ENCODE measurements around the gene HNRNPUL1. TPM values are rescaled to one million over a fixed set of nuclear protein-coding genes. Genes with fewer than 3 reads are reported as not detected.

HNRNPUL1 gene
- total and polyA plus RNA-seq, 2 donors (not counting 1 experiment from before 2014, with no cell fraction given), result 36.4 to 58.1 TPM

DNA sequence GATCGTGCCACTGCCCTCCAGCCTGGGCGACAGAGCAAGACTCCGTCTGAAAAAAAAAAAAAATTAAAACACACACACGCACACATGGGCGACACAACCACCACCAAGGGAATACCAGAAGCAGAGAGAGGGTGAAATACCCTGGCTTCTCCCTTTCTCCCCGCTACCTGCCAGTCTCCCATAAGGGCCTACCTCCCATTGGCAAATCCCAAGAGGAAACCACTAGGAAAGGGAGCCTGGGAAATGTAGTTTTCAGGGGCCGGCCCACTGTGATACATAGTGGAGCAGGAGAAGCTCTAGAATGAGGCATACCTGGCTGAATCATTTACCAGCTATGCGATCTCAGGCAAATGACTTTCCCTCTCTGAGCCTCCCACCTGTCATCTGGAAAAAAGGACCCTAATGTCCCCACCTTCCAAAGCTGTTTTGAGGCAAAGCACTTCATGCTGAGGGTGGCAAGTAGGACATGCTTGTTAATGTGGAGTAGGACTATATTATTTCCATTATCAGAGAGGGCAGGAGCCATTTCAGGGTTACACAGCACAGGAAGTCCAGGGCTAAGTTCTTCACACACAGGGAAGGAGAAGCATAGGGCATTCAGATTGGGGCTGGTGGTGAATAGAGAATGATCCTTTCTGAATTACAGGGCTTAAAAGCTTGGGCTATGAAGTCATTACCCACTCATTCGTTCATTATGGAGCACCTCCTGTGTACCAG is 14.3 kb upstream of the HNRNPUL1 start:
- Histone ChIP-seq H3K4me3 (replicated peaks in 1 of 4; ENCODE audit: control extremely low read depth in 1 of 4, insufficient read depth in 1 of 4, low read depth in 3 of 4, low read length in 4 of 4) (no peak overlapping the region), H3K9ac (ENCODE audit: insufficient read depth, low read length) (no peak overlapping the region), H3K4me2 (ENCODE audit: extremely low read depth, insufficient read depth, low read length) (no peak overlapping the region), H3K27me3 (ENCODE audit: control insufficient read depth, insufficient read depth, low read length) (no peaks in the 10 kb centered on the region), H3K27ac (ENCODE audit: insufficient read depth, low read length) (no peak overlapping the region), H3K9me3 (ENCODE audit: control insufficient read depth, insufficient read depth, low read depth, low read length) (no peaks in the 10 kb centered on the region), H2AFZ (ENCODE audit: low read length) (no peak overlapping the region), H3K4me1 (ENCODE audit: control insufficient read depth, extremely low read depth, insufficient read depth, low read length) (no peaks in the 10 kb centered on the region), H3K36me3 (ENCODE audit: control insufficient read depth, insufficient read depth, low read length) (peaks cover 41% of the 10 kb centered on the region), H4K20me1 (ENCODE audit: control insufficient read depth, extremely low read depth, insufficient read depth, low read length) (no peaks in the 10 kb centered on the region), H3K79me2 (ENCODE audit: control insufficient read depth, insufficient read depth, low read length) (peaks cover 16% of the 10 kb centered on the region)
- no peak for TF ChIP-seq CTCF (conservative IDR thresholded peaks at IDR 0.05 in 1 of 2, IDR thresholded peaks at IDR 0.05 in 1 of 2; ENCODE audit: low read depth in 1 of 2, low read length in 2 of 2)
- no peak for TF ChIP-seq EZH2 (IDR thresholded peaks at IDR 0.05; ENCODE audit: low read length, missing control alignments)
- DNase-seq (ENCODE audit: low read depth in 2 of 2), result no peak

DNA sequence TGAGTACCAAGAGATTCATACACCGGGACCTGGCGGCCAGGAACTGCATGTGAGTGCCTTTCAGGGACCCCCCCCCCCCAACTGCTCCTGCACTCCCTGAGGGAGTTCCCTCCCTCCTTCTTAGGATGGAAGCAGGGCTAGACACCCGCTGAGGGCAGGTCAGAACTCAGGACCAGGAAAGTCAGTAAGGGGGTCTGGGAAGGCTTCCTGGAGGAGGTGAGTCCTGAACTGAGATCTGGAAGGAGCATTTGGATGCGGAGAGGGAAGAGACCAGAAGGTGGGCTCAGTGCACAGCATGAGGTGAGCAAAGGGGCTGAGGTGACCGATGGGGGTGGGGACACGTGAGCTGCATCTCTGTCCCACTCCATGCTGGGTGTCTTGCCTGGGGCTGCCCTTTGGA is 10.5 kb upstream of the HNRNPUL1 start:
- Histone ChIP-seq H3K79me2 (ENCODE audit: control insufficient read depth, insufficient read depth, low read length) (peaks cover 14% of the 10 kb centered on the region), H3K27me3 (ENCODE audit: control insufficient read depth, insufficient read depth, low read length) (no peaks in the 10 kb centered on the region), H3K9me3 (ENCODE audit: control insufficient read depth, insufficient read depth, low read depth, low read length) (no peaks in the 10 kb centered on the region), H3K9ac (ENCODE audit: insufficient read depth, low read length) (no peak overlapping the region), H3K4me2 (ENCODE audit: extremely low read depth, insufficient read depth, low read length) (no peak overlapping the region), H4K20me1 (ENCODE audit: control insufficient read depth, extremely low read depth, insufficient read depth, low read length) (no peaks in the 10 kb centered on the region), H3K4me1 (ENCODE audit: control insufficient read depth, extremely low read depth, insufficient read depth, low read length) (no peaks in the 10 kb centered on the region), H2AFZ (ENCODE audit: low read length) (no peak overlapping the region), H3K36me3 (ENCODE audit: control insufficient read depth, insufficient read depth, low read length) (peaks cover 46% of the 10 kb centered on the region), H3K4me3 (replicated peaks in 1 of 4; ENCODE audit: control extremely low read depth in 1 of 4, insufficient read depth in 1 of 4, low read depth in 3 of 4, low read length in 4 of 4) (no peak overlapping the region), H3K27ac (ENCODE audit: insufficient read depth, low read length) (no peak overlapping the region)
- no peak for DNase-seq (ENCODE audit: low read depth in 2 of 2)
- no peak for TF ChIP-seq CTCF (conservative IDR thresholded peaks at IDR 0.05 in 1 of 2, IDR thresholded peaks at IDR 0.05 in 1 of 2; ENCODE audit: low read depth in 1 of 2, low read length in 2 of 2)
- TF ChIP-seq EZH2 (IDR thresholded peaks at IDR 0.05; ENCODE audit: low read length, missing control alignments), result no peak

- H3K9me3 ChIP-seq (ENCODE audit: control insufficient read depth, insufficient read depth, low read depth, low read length), result no peaks in the 10 kb centered on the region
- peaks cover 12% of the 10 kb centered on the region for H3K79me2 ChIP-seq (ENCODE audit: control insufficient read depth, insufficient read depth, low read length)
- no peaks in the 10 kb centered on the region for H3K4me1 ChIP-seq (ENCODE audit: control insufficient read depth, extremely low read depth, insufficient read depth, low read length)
- H3K4me2 ChIP-seq (ENCODE audit: extremely low read depth, insufficient read depth, low read length), result no peak overlapping the region
- no peak overlapping the region for H3K4me3 ChIP-seq (replicated peaks in 1 of 4; ENCODE audit: control extremely low read depth in 1 of 4, insufficient read depth in 1 of 4, low read depth in 3 of 4, low read length in 4 of 4)
- H3K9ac ChIP-seq (ENCODE audit: insufficient read depth, low read length), result no peak overlapping the region
- no peak for TF ChIP-seq EZH2 (IDR thresholded peaks at IDR 0.05; ENCODE audit: low read length, missing control alignments)
- TF ChIP-seq CTCF (conservative IDR thresholded peaks at IDR 0.05 in 1 of 2, IDR thresholded peaks at IDR 0.05 in 1 of 2; ENCODE audit: low read depth in 1 of 2, low read length in 2 of 2), result no peak
- no peaks in the 10 kb centered on the region for H3K27me3 ChIP-seq (ENCODE audit: control insufficient read depth, insufficient read depth, low read length)
- no peak for DNase-seq (ENCODE audit: low read depth in 2 of 2)
- H4K20me1 ChIP-seq (ENCODE audit: control insufficient read depth, extremely low read depth, insufficient read depth, low read length), result no peaks in the 10 kb centered on the region
- no peak overlapping the region for H3K27ac ChIP-seq (ENCODE audit: insufficient read depth, low read length)
- H3K36me3 ChIP-seq (ENCODE audit: control insufficient read depth, insufficient read depth, low read length), result peaks cover 47% of the 10 kb centered on the region
- no peak overlapping the region for H2AFZ ChIP-seq (ENCODE audit: low read length)
These were observed 9.0 kb upstream of the HNRNPUL1 start for GRCh38 chr19:41255171-41255570.

All from fibroblast of lung (primary cell).